ENCODE data around the gene OR10AG1. TPM values are rescaled to one million over a fixed set of nuclear protein-coding genes. Genes with fewer than 3 reads are reported as not detected.

The OR10AG1 gene
- polyA plus RNA-seq, 3 donors = not detected

DNA sequence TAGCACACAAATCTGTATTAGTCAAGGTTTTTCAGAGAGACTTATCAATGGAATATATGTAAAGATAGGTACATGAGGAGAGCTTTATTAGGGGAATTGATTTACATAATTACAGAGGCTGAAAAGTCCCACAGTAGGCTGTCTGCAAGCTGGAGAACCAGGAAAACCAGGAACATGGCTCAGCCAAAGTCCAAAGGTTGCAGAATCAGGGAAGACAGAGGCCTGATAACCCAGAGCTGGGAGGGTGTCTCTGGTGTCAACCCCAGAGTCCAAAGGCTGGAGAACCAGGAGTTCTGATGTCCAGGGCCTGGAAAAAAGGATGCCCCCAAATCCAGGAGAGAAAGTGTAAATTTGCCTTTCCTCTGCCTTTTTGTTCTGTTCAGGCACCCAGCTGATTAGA, 41.0 kb upstream of the OR10AG1 start:
- intact Hi-C loops (cut with micrococcal nuclease) = no loop called here
- Histone ChIP-seq H3K27ac (ENCODE audit: low read depth in 1 of 2, low read length in 2 of 2) (no peak overlapping the region), H3K36me3 (replicated peaks in 1 of 2; ENCODE audit: control insufficient read depth in 1 of 2, insufficient read depth in 2 of 2, low read length in 2 of 2) (no peaks in the 10 kb centered on the region), H4K20me1 (ENCODE audit: insufficient read depth, low read length) (no peaks in the 10 kb centered on the region), H3K4me2 (replicated peaks; ENCODE audit: extremely low read depth, low read length, poor library complexity, severe bottlenecking) (no peak overlapping the region), H3K27me3 (ENCODE audit: control insufficient read depth in 2 of 2, insufficient read depth in 2 of 2, low read length in 2 of 2) (no peaks in the 10 kb centered on the region), H3K9ac (ENCODE audit: insufficient read depth, low read length, poor library complexity, severe bottlenecking) (no peak overlapping the region), H3K4me3 (replicated peaks in 1 of 3; ENCODE audit: low read depth in 2 of 3, low read length in 3 of 3) (no peak overlapping the region), H3K4me1 (ENCODE audit: control insufficient read depth in 1 of 2, insufficient read depth in 2 of 2, low read length in 2 of 2) (no peaks in the 10 kb centered on the region), H3K9me3 (replicated peaks in 1 of 2; ENCODE audit: control insufficient read depth in 1 of 2, insufficient read depth in 1 of 2, low read length in 2 of 2) (peaks cover 4 to 24% of the 10 kb centered on the region in 2 donors), H2AFZ (ENCODE audit: insufficient read depth, low read depth, low read length, poor library complexity, severe bottlenecking) (no peak overlapping the region), H3K79me2 (ENCODE audit: insufficient read depth, low read length) (no peaks in the 10 kb centered on the region)
- Mint-ChIP-seq H3K27ac (no peak overlapping the region), H3K36me3 (no peaks in the 10 kb centered on the region), H3K4me3 (no peak overlapping the region), H3K9me3 (peaks cover 0 to 6% (median 2%) of the 10 kb centered on the region in 7 donors), H3K4me1 (no peaks in the 10 kb centered on the region), H3K27me3 (ENCODE audit: low read depth in 3 of 3) (no peaks in the 10 kb centered on the region)
- no peak for DNase-seq
- TF ChIP-seq CTCF (IDR thresholded peaks at IDR 0.05) = no peak

- no peak within 1 kb of the TSS for H3K27ac Mint-ChIP-seq
- H4K20me1 ChIP-seq (ENCODE audit: insufficient read depth, low read length) = no peaks in the 10 kb centered on the region
- TF ChIP-seq CTCF (IDR thresholded peaks at IDR 0.05) = no peak
- H3K4me3 Mint-ChIP-seq = no peak within 1 kb of the TSS
- H3K79me2 ChIP-seq (ENCODE audit: insufficient read depth, low read length) = no peaks in the 10 kb centered on the region
- H3K9me3 ChIP-seq (replicated peaks in 1 of 2; ENCODE audit: control insufficient read depth in 1 of 2, insufficient read depth in 1 of 2, low read length in 2 of 2) = peaks cover 0 to 2% of the 10 kb centered on the region in 2 donors
- no peaks in the 10 kb centered on the region for H3K4me1 ChIP-seq (ENCODE audit: control insufficient read depth in 1 of 2, insufficient read depth in 2 of 2, low read length in 2 of 2)
- intact Hi-C loops (cut with micrococcal nuclease) = no loop called here
- no peak within 1 kb of the TSS for H3K9ac ChIP-seq (ENCODE audit: insufficient read depth, low read length, poor library complexity, severe bottlenecking)
- no peak within 1 kb of the TSS for H3K4me2 ChIP-seq (replicated peaks; ENCODE audit: extremely low read depth, low read length, poor library complexity, severe bottlenecking)
- H3K27ac ChIP-seq (ENCODE audit: low read depth in 1 of 2, low read length in 2 of 2) = no peak within 1 kb of the TSS
- no peaks in the 10 kb centered on the region for H3K27me3 Mint-ChIP-seq (ENCODE audit: low read depth in 3 of 3)
- DNase-seq = no peak
- no peak within 1 kb of the TSS for H3K4me3 ChIP-seq (replicated peaks in 1 of 3; ENCODE audit: low read depth in 2 of 3, low read length in 3 of 3)
- H3K27me3 ChIP-seq (ENCODE audit: control insufficient read depth in 2 of 2, insufficient read depth in 2 of 2, low read length in 2 of 2) = no peaks in the 10 kb centered on the region
- no peaks in the 10 kb centered on the region for H3K36me3 Mint-ChIP-seq
- H3K9me3 Mint-ChIP-seq = peaks cover 0 to 6% (median 0%) of the 10 kb centered on the region in 7 donors
- no peaks in the 10 kb centered on the region for H3K36me3 ChIP-seq (replicated peaks in 1 of 2; ENCODE audit: control insufficient read depth in 1 of 2, insufficient read depth in 2 of 2, low read length in 2 of 2)
- no CpG with 5 or more reads among the region's 2 CpGs for WGBS (ENCODE audit: insufficient coverage)
- H3K4me1 Mint-ChIP-seq = no peaks in the 10 kb centered on the region
- H2AFZ ChIP-seq (ENCODE audit: insufficient read depth, low read depth, low read length, poor library complexity, severe bottlenecking) = no peak within 1 kb of the TSS
Observed at GRCh38 chr11:55994525-55994924, 24.8 kb upstream of the OR10AG1 start, which contains the start of gene OR5F1. TSS of gene OR5F1 (minus strand) at chr11:55994625. CDS start at chr11:55994625, 0 bp downstream.

Data from CD14-positive monocyte (primary cell).